NCI-H226 (cell line): Measurements from ENCODE around the gene BTBD9.
"Not testable (repeated sequence)": the region's sequence is repeated elsewhere in the genome, so short reads cannot be mapped to it uniquely, and the experiment has no call there.

Source experiments
- DNase-seq: peaks from one replicate; pipeline ENCODE4 v3.0.0-alpha.2; 2015

BTBD9 gene

GRCh38 chr6:38133932-38134703 lies 505.6 kb downstream of the BTBD9 start:
- no peak for DNase-seq

- peak; percentile 77 for DNase-seq
Measured at GRCh38 chr6:38131527-38131965, 508.2 kb downstream of the BTBD9 start.

DNA sequence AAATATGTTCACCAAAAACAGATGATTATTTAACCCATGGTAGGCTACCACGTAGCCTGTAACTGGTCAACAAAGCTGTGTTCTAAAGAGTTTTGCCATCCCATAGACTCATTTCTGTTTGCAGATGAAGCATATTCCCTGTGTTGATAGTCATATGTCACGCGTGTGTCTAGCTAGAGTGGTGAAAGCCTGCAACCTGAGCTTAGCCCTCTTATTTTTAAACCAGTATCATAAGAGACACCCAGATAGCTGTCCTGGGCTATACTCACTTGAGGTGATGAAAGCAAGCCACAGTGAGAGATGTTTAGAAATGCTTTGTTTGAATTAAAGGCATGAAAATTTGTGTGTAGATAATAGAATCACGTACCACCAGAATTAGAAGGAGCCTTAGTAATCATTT lies 512.4 kb downstream of the BTBD9 start:
- no peak for DNase-seq

GRCh38 chr6:38124224-38124926 lies 515.4 kb downstream of the BTBD9 start:
- not testable (repeated sequence) for DNase-seq

GRCh38 chr6:38119516-38119915 lies 520.2 kb downstream of the BTBD9 start:
- no peak for DNase-seq

- DNase-seq = no peak
Measured at GRCh38 chr6:38118791-38119365, 520.9 kb downstream of the BTBD9 start.
